GF-D8 (cell line): Measurements from ENCODE around the gene AMZ2.

Source experiments
- DNase-seq: peaks from one replicate; lab custom pipeline; 2025; lab: John Stamatoyannopoulos, UW

The AMZ2 gene

GRCh38 chr17:68291836-68292688 is 44.2 kb downstream of the AMZ2 start:
- DNase-seq: peak; percentile 84

- no peak for DNase-seq
Measured at GRCh38 chr17:68292689-68293040, 44.8 kb downstream of the AMZ2 start.

DNA sequence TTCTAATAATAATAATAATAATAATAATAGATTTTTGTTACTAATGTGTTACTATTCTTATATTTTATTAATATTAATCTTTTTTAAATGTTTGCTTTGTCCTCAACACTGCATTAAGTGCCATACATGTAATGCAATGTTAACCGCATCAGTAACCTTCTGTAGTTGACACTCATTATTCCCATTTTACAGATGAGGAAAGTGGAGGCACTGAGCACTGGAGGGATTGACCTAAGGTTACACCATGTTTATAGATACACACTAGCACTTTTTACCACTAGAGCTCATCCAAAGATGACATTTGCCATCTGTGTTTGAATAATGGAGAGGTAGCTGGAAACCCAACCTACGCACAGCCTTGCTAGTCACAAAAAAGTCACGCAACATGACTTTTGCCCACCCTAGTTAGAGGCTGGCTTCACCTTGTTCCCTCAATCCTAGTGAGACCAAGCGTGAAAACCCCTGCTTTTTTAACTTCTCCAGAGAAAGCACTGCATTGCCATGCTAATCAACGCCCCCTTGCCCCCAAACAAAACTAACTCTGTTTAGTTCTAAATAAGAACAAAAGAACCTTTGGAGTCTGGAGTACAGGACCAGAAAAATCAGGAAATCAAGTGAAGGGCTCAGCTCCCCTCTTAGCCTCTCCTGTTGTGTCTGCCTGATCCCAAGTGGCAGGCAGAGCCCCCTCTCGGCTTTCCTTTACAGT is 45.8 kb downstream of the AMZ2 start:
- no peak for DNase-seq

GRCh38 chr17:68294196-68294555 is 46.3 kb downstream of the AMZ2 start:
- DNase-seq: no peak

- no peak for DNase-seq
Measured at GRCh38 chr17:68294617-68295016, 46.8 kb downstream of the AMZ2 start.

- DNase-seq: no peak
Measured at GRCh38 chr17:68295086-68295485, 47.2 kb downstream of the AMZ2 start.

GRCh38 chr17:68296217-68297191 is 48.7 kb downstream of the AMZ2 start:
- peak; percentile 4 for DNase-seq

GRCh38 chr17:68297195-68297594 is 49.4 kb downstream of the AMZ2 start:
- DNase-seq: no peak

DNA sequence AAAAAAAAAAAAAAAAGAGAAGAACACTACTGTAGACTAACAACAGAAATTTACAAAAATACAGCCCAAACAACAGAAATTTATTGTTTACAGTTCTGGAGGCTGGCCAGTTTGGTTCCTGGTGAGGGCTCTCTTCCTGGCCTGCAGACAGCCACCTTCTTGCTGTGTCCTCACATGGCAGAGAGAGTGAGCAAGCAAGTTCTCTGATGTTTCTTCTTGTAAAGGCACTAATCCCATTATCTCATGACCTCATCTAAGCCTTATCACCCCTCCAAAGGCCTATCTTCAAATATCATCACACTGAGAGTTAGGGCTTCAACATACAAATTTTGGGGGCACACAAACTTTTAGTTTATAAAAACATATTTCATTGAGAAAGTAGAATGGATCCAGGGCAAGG is 50.8 kb downstream of the AMZ2 start:
- DNase-seq: no peak

DNA sequence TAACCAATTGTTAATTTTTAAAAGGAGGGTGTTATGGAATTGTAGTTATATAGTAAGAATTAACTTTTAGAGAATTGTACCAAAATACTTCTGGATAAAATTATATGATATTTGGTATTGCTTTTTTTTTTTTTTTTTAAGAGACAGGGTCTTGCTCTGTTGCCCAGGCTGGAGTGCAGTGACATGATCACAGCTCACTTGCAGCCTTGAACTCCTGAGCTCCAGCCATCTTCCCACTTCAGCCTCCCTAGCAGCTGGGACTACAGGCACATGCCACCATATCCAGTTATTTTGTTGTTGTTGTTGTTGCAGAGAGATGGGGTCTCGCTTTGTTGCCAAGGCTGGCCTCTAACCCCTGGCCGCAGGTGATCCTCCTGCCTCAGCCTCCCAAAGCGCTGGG is 52.0 kb downstream of the AMZ2 start:
- DNase-seq: no peak

GRCh38 chr17:68301438-68301959 is 53.7 kb downstream of the AMZ2 start:
- no peak for DNase-seq

- no peak for DNase-seq
Measured at GRCh38 chr17:68302066-68302564, 54.3 kb downstream of the AMZ2 start.

DNA sequence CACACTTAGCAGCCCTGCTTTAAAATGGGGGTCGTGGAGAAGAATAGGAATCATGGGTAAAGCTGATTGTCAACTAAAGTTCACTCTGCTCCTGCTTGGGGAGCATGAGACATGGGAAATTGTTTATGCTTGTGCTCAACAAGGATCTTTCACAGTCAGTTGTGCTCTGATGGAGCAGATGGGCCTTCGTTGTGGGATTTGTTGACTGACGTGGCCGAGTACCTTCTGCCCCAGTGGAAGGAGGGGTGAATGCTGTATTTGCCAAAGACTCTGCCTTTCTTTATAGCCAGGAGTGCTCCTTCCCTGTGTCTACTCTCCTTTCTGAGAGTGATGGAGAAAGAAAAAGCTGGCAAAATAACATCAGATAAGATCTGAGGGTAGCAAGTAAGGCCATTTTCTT is 54.8 kb downstream of the AMZ2 start:
- DNase-seq: no peak

GRCh38 chr17:68304706-68305105 is 56.9 kb downstream of the AMZ2 start:
- DNase-seq: no peak

- DNase-seq: no peak
Measured at GRCh38 chr17:68305142-68305541, 57.3 kb downstream of the AMZ2 start.
